Activated T-cell treated with anti-CD3 and anti-CD28 coated beads, Interleukin-2, amount 50 U/mL, for 24 hours (primary cell): ENCODE data around the gene DLGAP3.
"Not testable (repeated sequence)": the region's sequence is repeated elsewhere in the genome, so short reads cannot be mapped to it uniquely, and the experiment has no call there.

Experiments used
- DNase-seq: peaks from one replicate; pipeline ENCODE4 v3.0.0-alpha.2; 2020
- H3K27ac Mint-ChIP-seq: 2 replicates; pipeline ENCODE4 v1.8.0; 2020; ENCODE audit warnings: mild to moderate bottlenecking, mixed read lengths
- H3K27me3 Mint-ChIP-seq: 2 replicates; pipeline ENCODE4 v1.8.0; 2020; ENCODE audit warnings: mixed read lengths
- H3K36me3 Mint-ChIP-seq: 2 replicates; pipeline ENCODE4 v1.8.0; 2020; ENCODE audit warnings: low read depth, mixed read lengths
- H3K4me1 Mint-ChIP-seq: 2 replicates; pipeline ENCODE4 v1.8.0; 2020; ENCODE audit warnings: low read depth, mixed read lengths
- H3K4me3 Mint-ChIP-seq: 2 replicates; pipeline ENCODE4 v1.8.0; 2020; ENCODE audit warnings: mild to moderate bottlenecking, moderate library complexity, mixed read lengths
- H3K9me3 Mint-ChIP-seq: 2 replicates; pipeline ENCODE4 v1.8.0; 2020; ENCODE audit warnings: mixed read lengths

The DLGAP3 gene

GRCh38 chr1:34829250-34829649 lies 100.2 kb downstream of the DLGAP3 start:
- H3K36me3 Mint-ChIP-seq: no peaks in the 10 kb centered on the region
- H3K27me3 Mint-ChIP-seq: no peaks in the 10 kb centered on the region
- H3K27ac Mint-ChIP-seq: no peak overlapping the region
- no peaks in the 10 kb centered on the region for H3K4me1 Mint-ChIP-seq
- H3K4me3 Mint-ChIP-seq: no peak overlapping the region
- no peaks in the 10 kb centered on the region for H3K9me3 Mint-ChIP-seq
- DNase-seq: no peak

GRCh38 chr1:34828611-34829010 lies 100.8 kb downstream of the DLGAP3 start:
- no peak for DNase-seq
- Mint-ChIP-seq H3K4me1 (no peaks in the 10 kb centered on the region), H3K36me3 (no peaks in the 10 kb centered on the region), H3K27ac (no peak overlapping the region), H3K4me3 (no peak overlapping the region), H3K9me3 (no peaks in the 10 kb centered on the region), H3K27me3 (no peaks in the 10 kb centered on the region)

- Mint-ChIP-seq H3K27me3 (no peaks in the 10 kb centered on the region), H3K4me3 (no peak overlapping the region), H3K4me1 (no peaks in the 10 kb centered on the region), H3K9me3 (no peaks in the 10 kb centered on the region), H3K27ac (no peak overlapping the region), H3K36me3 (no peaks in the 10 kb centered on the region)
- DNase-seq: no peak
These were observed 102.0 kb downstream of the DLGAP3 start for GRCh38 chr1:34827341-34827941.

GRCh38 chr1:34825455-34826091 lies 103.9 kb downstream of the DLGAP3 start:
- Mint-ChIP-seq H3K27ac (no peak overlapping the region), H3K9me3 (no peaks in the 10 kb centered on the region), H3K27me3 (no peaks in the 10 kb centered on the region), H3K4me1 (no peaks in the 10 kb centered on the region), H3K4me3 (no peak overlapping the region), H3K36me3 (no peaks in the 10 kb centered on the region)
- DNase-seq: no peak

- no peaks in the 10 kb centered on the region for H3K4me1 Mint-ChIP-seq
- H3K9me3 Mint-ChIP-seq: no peaks in the 10 kb centered on the region
- no peak for DNase-seq
- no peaks in the 10 kb centered on the region for H3K36me3 Mint-ChIP-seq
- no peak overlapping the region for H3K4me3 Mint-ChIP-seq
- H3K27me3 Mint-ChIP-seq: no peaks in the 10 kb centered on the region
- H3K27ac Mint-ChIP-seq: no peak overlapping the region
These were observed 104.5 kb downstream of the DLGAP3 start for GRCh38 chr1:34824817-34825454.

- Mint-ChIP-seq H3K27me3 (no peaks in the 10 kb centered on the region), H3K27ac (no peak overlapping the region), H3K4me1 (no peaks in the 10 kb centered on the region), H3K9me3 (no peaks in the 10 kb centered on the region), H3K4me3 (no peak overlapping the region), H3K36me3 (no peaks in the 10 kb centered on the region)
- DNase-seq: no peak
These were observed 107.2 kb downstream of the DLGAP3 start for GRCh38 chr1:34822202-34822601.

- H3K4me1 Mint-ChIP-seq, DNase-seq, H3K9me3 Mint-ChIP-seq, H3K27ac Mint-ChIP-seq, H3K36me3 Mint-ChIP-seq, H3K4me3 Mint-ChIP-seq, H3K27me3 Mint-ChIP-seq: not testable (repeated sequence)
These were observed 110.6 kb downstream of the DLGAP3 start for GRCh38 chr1:34818862-34819261.

- no peaks in the 10 kb centered on the region for H3K27me3 Mint-ChIP-seq
- no peaks in the 10 kb centered on the region for H3K4me1 Mint-ChIP-seq
- no peak overlapping the region for H3K4me3 Mint-ChIP-seq
- no peaks in the 10 kb centered on the region for H3K36me3 Mint-ChIP-seq
- DNase-seq: no peak
- H3K27ac Mint-ChIP-seq: no peak overlapping the region
- H3K9me3 Mint-ChIP-seq: no peaks in the 10 kb centered on the region
These were observed 112.7 kb downstream of the DLGAP3 start for GRCh38 chr1:34816778-34817177.

GRCh38 chr1:34816332-34816731 lies 113.1 kb downstream of the DLGAP3 start:
- no peak overlapping the region for H3K4me3 Mint-ChIP-seq
- no peak for DNase-seq
- H3K27me3 Mint-ChIP-seq: no peaks in the 10 kb centered on the region
- H3K27ac Mint-ChIP-seq: no peak overlapping the region
- no peaks in the 10 kb centered on the region for H3K36me3 Mint-ChIP-seq
- no peaks in the 10 kb centered on the region for H3K9me3 Mint-ChIP-seq
- H3K4me1 Mint-ChIP-seq: no peaks in the 10 kb centered on the region
